Ovary (tissue), 3 donors: Measurements from ENCODE around the gene B3GALT5.

Experiments used
- POLR2A ChIP-seq: fragments of 450-650 bp; IDR thresholded peaks from one replicate; pipeline ENCODE4 v1.6.1; 2017; ENCODE audit warnings: antibody characterized with exemption, mild to moderate bottlenecking, moderate library complexity
- TF ChIP-seq, protein P1 (sequence below), 3 donors: fragments of 450-650 bp in 2 of 3; fragments of 200-600 bp in 1 of 3; IDR thresholded peaks; one replicate each; pipeline versions ENCODE4 v1.5.1 to v1.8.0; 2016 to 2022; ENCODE audit warnings: antibody characterized with exemption in 3 of 3, mild to moderate bottlenecking in 1 of 3
- donor health status: DM: no; HTN: no; CAD: no.

GRCh38 chr21:39667353-39667891 is 54.7 kb downstream of the B3GALT5 start:
- TF ChIP-seq, protein P1, sequence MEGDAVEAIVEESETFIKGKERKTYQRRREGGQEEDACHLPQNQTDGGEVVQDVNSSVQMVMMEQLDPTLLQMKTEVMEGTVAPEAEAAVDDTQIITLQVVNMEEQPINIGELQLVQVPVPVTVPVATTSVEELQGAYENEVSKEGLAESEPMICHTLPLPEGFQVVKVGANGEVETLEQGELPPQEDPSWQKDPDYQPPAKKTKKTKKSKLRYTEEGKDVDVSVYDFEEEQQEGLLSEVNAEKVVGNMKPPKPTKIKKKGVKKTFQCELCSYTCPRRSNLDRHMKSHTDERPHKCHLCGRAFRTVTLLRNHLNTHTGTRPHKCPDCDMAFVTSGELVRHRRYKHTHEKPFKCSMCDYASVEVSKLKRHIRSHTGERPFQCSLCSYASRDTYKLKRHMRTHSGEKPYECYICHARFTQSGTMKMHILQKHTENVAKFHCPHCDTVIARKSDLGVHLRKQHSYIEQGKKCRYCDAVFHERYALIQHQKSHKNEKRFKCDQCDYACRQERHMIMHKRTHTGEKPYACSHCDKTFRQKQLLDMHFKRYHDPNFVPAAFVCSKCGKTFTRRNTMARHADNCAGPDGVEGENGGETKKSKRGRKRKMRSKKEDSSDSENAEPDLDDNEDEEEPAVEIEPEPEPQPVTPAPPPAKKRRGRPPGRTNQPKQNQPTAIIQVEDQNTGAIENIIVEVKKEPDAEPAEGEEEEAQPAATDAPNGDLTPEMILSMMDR (IDR thresholded peaks at IDR 0.05): no peak
- no peak for TF ChIP-seq POLR2A
